GM19043 (cell line): ENCODE measurements around the gene TP63.
A peak's percentile ranks its signal among the peaks of the same experiment; 100 is the strongest.

Source experiments
- ATAC-seq: cut with Tn5 transposase; IDR thresholded peaks from one replicate; pipeline ENCODE4 v1.9.1; 2021; ENCODE audit warnings: low read depth; ENCODE audit not compliant: unreplicated experiment

The TP63 gene

GRCh38 chr3:189842681-189843602, 211.8 kb downstream of the TP63 start:
- ATAC-seq, result no peak

- ATAC-seq, result no peak
Measured at GRCh38 chr3:189845069-189845468, 213.9 kb downstream of the TP63 start.

GRCh38 chr3:189848395-189849040, 217.3 kb downstream of the TP63 start:
- ATAC-seq, result no peak

- ATAC-seq, result no peak
Measured at GRCh38 chr3:189849262-189849661, 218.1 kb downstream of the TP63 start.

GRCh38 chr3:189851682-189852081, 220.5 kb downstream of the TP63 start:
- no peak for ATAC-seq

- no peak for ATAC-seq
Measured at GRCh38 chr3:189853906-189854305, 222.7 kb downstream of the TP63 start.

GRCh38 chr3:189860296-189860695, 229.1 kb downstream of the TP63 start:
- ATAC-seq, result no peak

GRCh38 chr3:189862385-189862998, 231.3 kb downstream of the TP63 start:
- ATAC-seq, result no peak

- ATAC-seq, result no peak
Measured at GRCh38 chr3:189863031-189863430, 231.8 kb downstream of the TP63 start.

GRCh38 chr3:189868061-189868460, 236.9 kb downstream of the TP63 start:
- ATAC-seq, result no peak

GRCh38 chr3:189869165-189869564, 238.0 kb downstream of the TP63 start:
- ATAC-seq, result no peak

GRCh38 chr3:189871418-189871817, 240.2 kb downstream of the TP63 start:
- no peak for ATAC-seq

- ATAC-seq, result peak; percentile 66
Measured at GRCh38 chr3:189883113-189883753, 252.0 kb downstream of the TP63 start.

GRCh38 chr3:189890496-189890895, 259.3 kb downstream of the TP63 start:
- no peak for ATAC-seq

- ATAC-seq, result no peak
Measured at GRCh38 chr3:189896533-189896932, 265.3 kb downstream of the TP63 start.

GRCh38 chr3:189897406-189897805, 266.2 kb downstream of the TP63 start:
- ATAC-seq, result no peak

GRCh38 chr3:189898559-189899153, 267.5 kb downstream of the TP63 start:
- ATAC-seq, result no peak

GRCh38 chr3:189899186-189899585, 268.0 kb downstream of the TP63 start:
- ATAC-seq, result no peak

- ATAC-seq, result no peak
Measured at GRCh38 chr3:189900578-189900977, 269.4 kb downstream of the TP63 start.

- no peak for ATAC-seq
Measured at GRCh38 chr3:189901481-189901880, 270.3 kb downstream of the TP63 start.
